Measurements from ENCODE around the gene HSPD1. TPM values are rescaled to one million over a fixed set of nuclear protein-coding genes. Genes with fewer than 3 reads are reported as not detected.

HSPD1 gene
- total and polyA plus RNA-seq, 2 of the 13 experiments (the other 11 are each of a cell fraction or from before 2014, with no cell fraction given) = 685 to 2,610 TPM

DNA sequence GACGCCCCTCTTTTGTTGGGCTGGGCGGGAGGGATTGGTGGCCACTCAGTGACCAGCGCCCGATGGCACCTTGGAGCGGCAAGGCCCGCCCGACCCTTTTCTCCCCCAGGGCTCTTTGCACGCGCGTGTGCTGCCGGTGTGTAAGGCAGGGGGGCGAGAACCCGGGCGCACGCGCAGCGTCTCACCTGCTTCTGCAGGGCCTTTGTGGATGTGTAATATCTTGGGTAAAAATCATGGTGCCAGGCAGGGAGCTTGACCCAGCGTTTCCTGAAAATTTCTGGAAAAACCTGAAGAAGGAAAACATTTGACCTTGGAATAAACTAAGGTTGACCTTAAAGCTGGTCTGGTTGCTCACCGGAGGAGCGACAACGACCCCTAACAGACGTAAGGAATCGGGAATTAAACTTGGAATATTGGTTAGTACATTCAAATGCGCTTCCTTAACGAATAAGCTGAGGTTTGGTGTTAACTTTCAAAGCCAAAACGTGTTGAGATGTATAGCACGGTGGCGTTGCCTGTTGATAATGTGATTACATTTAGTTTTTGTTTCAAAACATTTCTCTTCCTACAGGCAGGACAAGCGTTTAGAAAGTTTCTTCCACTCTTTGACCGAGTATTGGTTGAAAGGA is 977 bp upstream of the HSPD1 start (continued):
- TF ChIP-seq, protein P1, sequence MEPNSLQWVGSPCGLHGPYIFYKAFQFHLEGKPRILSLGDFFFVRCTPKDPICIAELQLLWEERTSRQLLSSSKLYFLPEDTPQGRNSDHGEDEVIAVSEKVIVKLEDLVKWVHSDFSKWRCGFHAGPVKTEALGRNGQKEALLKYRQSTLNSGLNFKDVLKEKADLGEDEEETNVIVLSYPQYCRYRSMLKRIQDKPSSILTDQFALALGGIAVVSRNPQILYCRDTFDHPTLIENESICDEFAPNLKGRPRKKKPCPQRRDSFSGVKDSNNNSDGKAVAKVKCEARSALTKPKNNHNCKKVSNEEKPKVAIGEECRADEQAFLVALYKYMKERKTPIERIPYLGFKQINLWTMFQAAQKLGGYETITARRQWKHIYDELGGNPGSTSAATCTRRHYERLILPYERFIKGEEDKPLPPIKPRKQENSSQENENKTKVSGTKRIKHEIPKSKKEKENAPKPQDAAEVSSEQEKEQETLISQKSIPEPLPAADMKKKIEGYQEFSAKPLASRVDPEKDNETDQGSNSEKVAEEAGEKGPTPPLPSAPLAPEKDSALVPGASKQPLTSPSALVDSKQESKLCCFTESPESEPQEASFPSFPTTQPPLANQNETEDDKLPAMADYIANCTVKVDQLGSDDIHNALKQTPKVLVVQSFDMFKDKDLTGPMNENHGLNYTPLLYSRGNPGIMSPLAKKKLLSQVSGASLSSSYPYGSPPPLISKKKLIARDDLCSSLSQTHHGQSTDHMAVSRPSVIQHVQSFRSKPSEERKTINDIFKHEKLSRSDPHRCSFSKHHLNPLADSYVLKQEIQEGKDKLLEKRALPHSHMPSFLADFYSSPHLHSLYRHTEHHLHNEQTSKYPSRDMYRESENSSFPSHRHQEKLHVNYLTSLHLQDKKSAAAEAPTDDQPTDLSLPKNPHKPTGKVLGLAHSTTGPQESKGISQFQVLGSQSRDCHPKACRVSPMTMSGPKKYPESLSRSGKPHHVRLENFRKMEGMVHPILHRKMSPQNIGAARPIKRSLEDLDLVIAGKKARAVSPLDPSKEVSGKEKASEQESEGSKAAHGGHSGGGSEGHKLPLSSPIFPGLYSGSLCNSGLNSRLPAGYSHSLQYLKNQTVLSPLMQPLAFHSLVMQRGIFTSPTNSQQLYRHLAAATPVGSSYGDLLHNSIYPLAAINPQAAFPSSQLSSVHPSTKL (CRISPR knock-in tag; IDR thresholded peaks at IDR 0.05) = no peak
- TF ChIP-seq ZC3H13 (CRISPR knock-in tag; IDR thresholded peaks at IDR 0.05) (no peak), ELF4 (CRISPR knock-in tag; IDR thresholded peaks at IDR 0.05; ENCODE audit: borderline replicate concordance) (no peak), SMYD3 (CRISPR knock-in tag; IDR thresholded peaks at IDR 0.05) (no peak), TFDP2 (CRISPR knock-in tag; IDR thresholded peaks at IDR 0.05) (no peak), ZNF878 (CRISPR knock-in tag; IDR thresholded peaks at IDR 0.05) (no peak), GATA4 (IDR thresholded peaks at IDR 0.05; ENCODE audit: borderline replicate concordance, low read depth) (no peak), ZNF256 (CRISPR knock-in tag; conservative IDR thresholded peaks at IDR 0.05) (no peak), PTBP1 (IDR thresholded peaks at IDR 0.05; ENCODE audit: low read depth, low read length, poor library complexity, severe bottlenecking) (no peak), AHDC1 (CRISPR knock-in tag; IDR thresholded peaks at IDR 0.05; ENCODE audit: borderline replicate concordance) (no peak), FLYWCH1 (CRISPR knock-in tag; IDR thresholded peaks at IDR 0.05) (peak; percentile 68; the same call in 1 of the 2 replicates), NR2F6 (IDR thresholded peaks at IDR 0.05) (no peak), NR2F6 (CRISPR knock-in tag; IDR thresholded peaks at IDR 0.05) (no peak)
- TF ChIP-seq, protein P2, sequence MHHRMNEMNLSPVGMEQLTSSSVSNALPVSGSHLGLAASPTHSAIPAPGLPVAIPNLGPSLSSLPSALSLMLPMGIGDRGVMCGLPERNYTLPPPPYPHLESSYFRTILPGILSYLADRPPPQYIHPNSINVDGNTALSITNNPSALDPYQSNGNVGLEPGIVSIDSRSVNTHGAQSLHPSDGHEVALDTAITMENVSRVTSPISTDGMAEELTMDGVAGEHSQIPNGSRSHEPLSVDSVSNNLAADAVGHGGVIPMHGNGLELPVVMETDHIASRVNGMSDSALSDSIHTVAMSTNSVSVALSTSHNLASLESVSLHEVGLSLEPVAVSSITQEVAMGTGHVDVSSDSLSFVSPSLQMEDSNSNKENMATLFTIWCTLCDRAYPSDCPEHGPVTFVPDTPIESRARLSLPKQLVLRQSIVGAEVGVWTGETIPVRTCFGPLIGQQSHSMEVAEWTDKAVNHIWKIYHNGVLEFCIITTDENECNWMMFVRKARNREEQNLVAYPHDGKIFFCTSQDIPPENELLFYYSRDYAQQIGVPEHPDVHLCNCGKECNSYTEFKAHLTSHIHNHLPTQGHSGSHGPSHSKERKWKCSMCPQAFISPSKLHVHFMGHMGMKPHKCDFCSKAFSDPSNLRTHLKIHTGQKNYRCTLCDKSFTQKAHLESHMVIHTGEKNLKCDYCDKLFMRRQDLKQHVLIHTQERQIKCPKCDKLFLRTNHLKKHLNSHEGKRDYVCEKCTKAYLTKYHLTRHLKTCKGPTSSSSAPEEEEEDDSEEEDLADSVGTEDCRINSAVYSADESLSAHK (CRISPR knock-in tag; IDR thresholded peaks at IDR 0.05; ENCODE audit: borderline replicate concordance) = no peak
- TF ChIP-seq, protein P3, sequence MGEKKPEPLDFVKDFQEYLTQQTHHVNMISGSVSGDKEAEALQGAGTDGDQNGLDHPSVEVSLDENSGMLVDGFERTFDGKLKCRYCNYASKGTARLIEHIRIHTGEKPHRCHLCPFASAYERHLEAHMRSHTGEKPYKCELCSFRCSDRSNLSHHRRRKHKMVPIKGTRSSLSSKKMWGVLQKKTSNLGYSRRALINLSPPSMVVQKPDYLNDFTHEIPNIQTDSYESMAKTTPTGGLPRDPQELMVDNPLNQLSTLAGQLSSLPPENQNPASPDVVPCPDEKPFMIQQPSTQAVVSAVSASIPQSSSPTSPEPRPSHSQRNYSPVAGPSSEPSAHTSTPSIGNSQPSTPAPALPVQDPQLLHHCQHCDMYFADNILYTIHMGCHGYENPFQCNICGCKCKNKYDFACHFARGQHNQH (CRISPR knock-in tag; IDR thresholded peaks at IDR 0.05) = no peak
